ENCODE results near the gene OR10R2. TPM values are rescaled to one million over a fixed set of nuclear protein-coding genes. Genes with fewer than 3 reads are reported as not detected.

The OR10R2 gene
- total RNA-seq, 4 donors from 2014 or later: not detected

DNA sequence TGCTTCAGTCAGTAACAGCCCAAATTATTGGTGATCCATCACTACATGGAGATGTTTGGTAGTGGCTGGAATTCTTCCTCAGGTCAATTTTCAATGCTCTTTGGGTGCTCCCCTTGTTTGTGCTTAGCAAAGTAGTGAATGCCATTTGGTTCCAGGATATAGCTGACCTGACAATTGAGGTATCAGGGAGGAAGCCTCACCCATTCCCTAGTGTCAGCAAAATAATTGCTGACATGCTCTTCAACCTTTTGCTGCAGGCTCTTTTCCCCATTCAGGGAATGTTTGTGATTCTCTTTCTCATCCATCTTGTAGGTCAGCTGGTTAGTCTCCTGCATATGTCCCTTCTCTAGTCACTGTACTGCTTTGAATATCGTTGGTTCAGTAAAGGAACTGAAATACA is 17.5 kb upstream of the OR10R2 start:
- no peak overlapping the region for H3K4me3 ChIP-seq
- H3K27ac ChIP-seq: no peak overlapping the region
- peaks cover 0 to 13% (median 0%) of the 10 kb centered on the region in 3 donors for H3K9me3 ChIP-seq
- no peaks in the 10 kb centered on the region for H3K36me3 ChIP-seq
- no peaks in the 10 kb centered on the region for H3K4me1 ChIP-seq
- 67% methylated on average over 1 of the region's 1 CpG for WGBS, 2 donors (ENCODE audit: low coverage in 1 of 2)
- ATAC-seq: no peak
- TF ChIP-seq POLR2A (IDR thresholded peaks at IDR 0.05) (no peak), POLR2AphosphoS5 (IDR thresholded peaks at IDR 0.05) (no peak), EP300 (IDR thresholded peaks at IDR 0.05) (no peak)
- TF ChIP-seq, protein P1, sequence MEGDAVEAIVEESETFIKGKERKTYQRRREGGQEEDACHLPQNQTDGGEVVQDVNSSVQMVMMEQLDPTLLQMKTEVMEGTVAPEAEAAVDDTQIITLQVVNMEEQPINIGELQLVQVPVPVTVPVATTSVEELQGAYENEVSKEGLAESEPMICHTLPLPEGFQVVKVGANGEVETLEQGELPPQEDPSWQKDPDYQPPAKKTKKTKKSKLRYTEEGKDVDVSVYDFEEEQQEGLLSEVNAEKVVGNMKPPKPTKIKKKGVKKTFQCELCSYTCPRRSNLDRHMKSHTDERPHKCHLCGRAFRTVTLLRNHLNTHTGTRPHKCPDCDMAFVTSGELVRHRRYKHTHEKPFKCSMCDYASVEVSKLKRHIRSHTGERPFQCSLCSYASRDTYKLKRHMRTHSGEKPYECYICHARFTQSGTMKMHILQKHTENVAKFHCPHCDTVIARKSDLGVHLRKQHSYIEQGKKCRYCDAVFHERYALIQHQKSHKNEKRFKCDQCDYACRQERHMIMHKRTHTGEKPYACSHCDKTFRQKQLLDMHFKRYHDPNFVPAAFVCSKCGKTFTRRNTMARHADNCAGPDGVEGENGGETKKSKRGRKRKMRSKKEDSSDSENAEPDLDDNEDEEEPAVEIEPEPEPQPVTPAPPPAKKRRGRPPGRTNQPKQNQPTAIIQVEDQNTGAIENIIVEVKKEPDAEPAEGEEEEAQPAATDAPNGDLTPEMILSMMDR (IDR thresholded peaks at IDR 0.05): no peak
- H3K27me3 ChIP-seq: no peaks in the 10 kb centered on the region

DNA sequence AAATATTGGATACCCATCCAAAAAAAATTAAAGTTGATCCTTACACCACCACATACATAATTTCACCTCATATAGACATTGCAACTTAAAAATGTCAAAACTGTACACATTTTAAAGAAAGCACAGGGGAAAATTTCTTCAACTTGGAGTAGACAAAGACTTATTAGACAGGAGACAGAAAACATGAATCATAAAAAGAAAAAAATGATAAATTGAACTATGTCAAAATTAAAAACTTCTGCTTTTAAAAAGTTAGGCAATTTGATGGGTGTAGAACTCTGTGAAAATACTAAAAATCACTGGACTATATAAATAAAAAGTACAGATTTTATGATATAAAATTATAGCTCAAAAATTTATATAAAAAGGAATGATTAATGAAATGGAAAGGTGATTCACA is 14.8 kb upstream of the OR10R2 start:
- no peak overlapping the region for H3K27ac ChIP-seq
- ATAC-seq: no peak
- no peak overlapping the region for H3K4me3 ChIP-seq
- H3K9me3 ChIP-seq: peaks cover 0 to 13% (median 0%) of the 10 kb centered on the region in 3 donors
- TF ChIP-seq POLR2AphosphoS5 (IDR thresholded peaks at IDR 0.05) (no peak), EP300 (IDR thresholded peaks at IDR 0.05) (no peak), POLR2A (IDR thresholded peaks at IDR 0.05) (no peak)
- TF ChIP-seq, protein P1 (IDR thresholded peaks at IDR 0.05): no peak
- no peaks in the 10 kb centered on the region for H3K4me1 ChIP-seq
- no peaks in the 10 kb centered on the region for H3K27me3 ChIP-seq
- H3K36me3 ChIP-seq: no peaks in the 10 kb centered on the region

DNA sequence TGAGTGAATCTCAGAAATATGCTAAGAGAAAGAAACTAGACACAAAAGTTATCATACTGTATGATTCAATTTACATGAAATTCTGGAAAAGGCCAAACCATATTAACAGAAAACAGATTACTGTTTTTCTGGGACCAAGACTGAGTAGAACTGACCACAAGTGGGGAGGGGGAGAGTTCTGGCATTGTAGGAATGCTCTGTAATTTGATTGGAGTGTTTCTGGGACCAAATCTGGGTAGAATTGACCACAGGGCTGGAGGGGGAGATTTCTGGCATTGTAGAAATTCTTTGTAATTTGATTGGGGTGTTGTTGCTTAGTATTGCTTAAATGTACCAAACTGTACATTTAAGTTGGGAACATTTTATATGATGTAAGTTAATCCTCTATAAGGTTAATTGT is 13.8 kb upstream of the OR10R2 start:
- TF ChIP-seq EP300 (IDR thresholded peaks at IDR 0.05): no peak
- Histone ChIP-seq H3K27ac (no peak overlapping the region), H3K9me3 (peaks cover 0 to 11% (median 0%) of the 10 kb centered on the region in 3 donors), H3K4me3 (no peak overlapping the region), H3K4me1 (no peaks in the 10 kb centered on the region), H3K36me3 (no peaks in the 10 kb centered on the region), H3K27me3 (no peaks in the 10 kb centered on the region)
- no peak for ATAC-seq

DNA sequence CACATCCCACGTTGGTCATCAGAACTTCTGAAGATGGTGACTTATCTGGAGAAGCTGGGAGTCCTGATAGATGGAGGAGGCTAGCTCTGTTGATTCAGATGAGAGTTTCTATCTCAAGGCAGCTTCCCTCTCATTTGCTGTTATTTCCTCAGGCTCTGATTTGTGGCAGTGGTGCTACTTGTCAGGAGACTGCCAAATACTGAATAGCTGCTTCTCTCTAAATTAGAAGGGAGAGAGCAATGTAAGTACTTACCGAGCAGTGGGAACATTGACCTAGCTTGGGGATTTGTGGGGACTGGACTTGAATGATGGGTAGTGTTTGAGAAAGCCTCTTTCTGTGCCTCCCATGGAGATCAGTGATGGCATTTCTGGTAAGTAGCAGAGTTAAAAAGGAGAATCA is 10.5 kb upstream of the OR10R2 start, which contains the start of gene OR10K1:
TSS of gene OR10K1 (plus strand) at position 301 of the 400 bp plus-strand sequence. CDS start 3,728 bp downstream, outside the sequence.
- H3K36me3 ChIP-seq: no peaks in the 10 kb centered on the region
- no peak within 1 kb of the TSS for H3K4me3 ChIP-seq
- no peak for ATAC-seq
- no peak within 1 kb of the TSS for H3K27ac ChIP-seq
- H3K4me1 ChIP-seq: no peaks in the 10 kb centered on the region
- no peaks in the 10 kb centered on the region for H3K27me3 ChIP-seq
- TF ChIP-seq EP300 (IDR thresholded peaks at IDR 0.05): no peak
- H3K9me3 ChIP-seq: no peaks in the 10 kb centered on the region
- WGBS, 2 donors (ENCODE audit: low coverage in 1 of 2): 17 to 75% methylated on average over 1 to 2 of the region's 2 CpGs

DNA sequence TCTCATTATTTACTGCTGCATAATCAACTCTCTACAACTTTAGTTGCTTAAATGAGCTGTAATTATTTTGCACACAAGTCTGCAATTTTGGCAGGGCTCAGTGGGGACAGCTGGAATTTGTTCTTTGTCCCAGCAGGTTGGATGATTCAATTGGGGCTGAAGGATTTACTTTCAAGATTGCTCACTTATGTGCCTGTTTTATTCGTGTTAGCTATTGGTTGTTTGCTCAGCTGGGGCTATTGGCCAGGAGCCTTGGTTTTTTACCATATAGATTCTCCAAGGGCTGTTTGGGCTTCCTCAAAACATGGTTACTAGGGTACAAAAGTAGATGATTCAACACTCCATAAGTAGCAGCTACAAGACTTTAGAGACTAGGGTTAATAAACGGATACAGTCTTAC is 13.4 kb downstream of the OR10R2 start:
- H3K4me1 ChIP-seq: no peaks in the 10 kb centered on the region
- TF ChIP-seq POLR2A (IDR thresholded peaks at IDR 0.05) (no peak), POLR2AphosphoS5 (IDR thresholded peaks at IDR 0.05) (no peak), EP300 (IDR thresholded peaks at IDR 0.05) (no peak)
- TF ChIP-seq, protein P1 (IDR thresholded peaks at IDR 0.05): no peak
- ATAC-seq: no peak
- H3K4me3 ChIP-seq: no peak overlapping the region
- H3K36me3 ChIP-seq: no peaks in the 10 kb centered on the region
- H3K27me3 ChIP-seq: peaks cover 8% of the 10 kb centered on the region
- 46 to 48% methylated on average over 2 of the region's 2 CpGs for WGBS, 2 donors (ENCODE audit: low coverage in 1 of 2)
- H3K27ac ChIP-seq: no peak overlapping the region
- H3K9me3 ChIP-seq: no peaks in the 10 kb centered on the region

DNA sequence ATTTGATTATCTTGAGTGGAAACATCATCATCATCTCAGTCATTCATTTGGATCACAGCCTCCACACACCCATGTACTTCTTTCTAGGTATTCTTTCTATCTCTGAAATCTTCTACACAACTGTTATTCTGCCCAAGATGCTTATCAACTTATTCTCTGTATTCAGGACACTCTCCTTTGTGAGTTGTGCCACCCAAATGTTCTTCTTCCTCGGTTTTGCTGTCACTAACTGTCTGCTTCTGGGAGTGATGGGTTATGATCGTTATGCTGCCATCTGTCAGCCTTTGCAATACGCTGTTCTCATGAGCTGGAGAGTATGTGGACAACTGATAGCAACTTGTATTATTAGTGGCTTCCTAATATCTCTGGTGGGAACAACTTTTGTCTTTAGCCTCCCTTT is 19.3 kb downstream of the OR10R2 start:
- ATAC-seq: no peak
- H3K4me1 ChIP-seq: no peaks in the 10 kb centered on the region
- WGBS, 2 donors (ENCODE audit: low coverage in 1 of 2): 77 to 79% methylated on average over 2 to 3 of the region's 3 CpGs
- H3K9me3 ChIP-seq: no peaks in the 10 kb centered on the region
- no peaks in the 10 kb centered on the region for H3K36me3 ChIP-seq
- H3K27me3 ChIP-seq: no peaks in the 10 kb centered on the region
- H3K27ac ChIP-seq: no peak overlapping the region
- TF ChIP-seq POLR2AphosphoS5 (IDR thresholded peaks at IDR 0.05) (no peak), EP300 (IDR thresholded peaks at IDR 0.05) (no peak), POLR2A (IDR thresholded peaks at IDR 0.05) (no peak)
- TF ChIP-seq, protein P1 (IDR thresholded peaks at IDR 0.05): no peak
- no peak overlapping the region for H3K4me3 ChIP-seq

All from gastroesophageal sphincter (tissue), 4 donors.